Measurements from ENCODE around the gene BRSK2.
"Not testable (repeated sequence)": the region's sequence is repeated elsewhere in the genome, so short reads cannot be mapped to it uniquely, and the experiment has no call there.

BRSK2 gene

GRCh38 chr11:1504138-1504537 is 114.4 kb downstream of the BRSK2 start:
- Histone ChIP-seq H3K36me3 (ENCODE audit: control insufficient read depth, insufficient read depth, low read length, severe bottlenecking) (peaks cover 3% of the 10 kb centered on the region), H3K4me3 (ENCODE audit: low read length) (no peak overlapping the region), H3K27me3 (replicated peaks; ENCODE audit: control insufficient read depth, insufficient read depth, low read length) (no peaks in the 10 kb centered on the region), H3K9ac (ENCODE audit: low read length) (no peak overlapping the region), H3K9me3 (ENCODE audit: control insufficient read depth, low read length) (no peaks in the 10 kb centered on the region), H3K4me1 (ENCODE audit: control insufficient read depth, insufficient read depth, low read length) (peaks cover 7% of the 10 kb centered on the region)
- DNase-seq (ENCODE audit: low read depth), result no peak

GRCh38 chr11:1504581-1505290 is 115.0 kb downstream of the BRSK2 start:
- no peak for DNase-seq (ENCODE audit: low read depth)
- Histone ChIP-seq H3K9me3 (ENCODE audit: control insufficient read depth, low read length) (no peaks in the 10 kb centered on the region), H3K9ac (ENCODE audit: low read length) (no peak overlapping the region), H3K27me3 (replicated peaks; ENCODE audit: control insufficient read depth, insufficient read depth, low read length) (no peaks in the 10 kb centered on the region), H3K4me3 (ENCODE audit: low read length) (no peak overlapping the region), H3K36me3 (ENCODE audit: control insufficient read depth, insufficient read depth, low read length, severe bottlenecking) (no peaks in the 10 kb centered on the region), H3K4me1 (ENCODE audit: control insufficient read depth, insufficient read depth, low read length) (peaks cover 7% of the 10 kb centered on the region)

GRCh38 chr11:1505480-1505879 is 115.7 kb downstream of the BRSK2 start:
- Histone ChIP-seq H3K4me1 (ENCODE audit: control insufficient read depth, insufficient read depth, low read length) (peaks cover 7% of the 10 kb centered on the region), H3K27me3 (replicated peaks; ENCODE audit: control insufficient read depth, insufficient read depth, low read length) (no peaks in the 10 kb centered on the region), H3K9ac (ENCODE audit: low read length) (no peak overlapping the region), H3K4me3 (ENCODE audit: low read length) (no peak overlapping the region), H3K36me3 (ENCODE audit: control insufficient read depth, insufficient read depth, low read length, severe bottlenecking) (no peaks in the 10 kb centered on the region), H3K9me3 (ENCODE audit: control insufficient read depth, low read length) (no peaks in the 10 kb centered on the region)
- no peak for DNase-seq (ENCODE audit: low read depth)

- H3K27me3 ChIP-seq (replicated peaks; ENCODE audit: control insufficient read depth, insufficient read depth, low read length), result no peaks in the 10 kb centered on the region
- no peaks in the 10 kb centered on the region for H3K9me3 ChIP-seq (ENCODE audit: control insufficient read depth, low read length)
- DNase-seq (ENCODE audit: low read depth), result no peak
- no peaks in the 10 kb centered on the region for H3K36me3 ChIP-seq (ENCODE audit: control insufficient read depth, insufficient read depth, low read length, severe bottlenecking)
- no peak overlapping the region for H3K9ac ChIP-seq (ENCODE audit: low read length)
- H3K4me3 ChIP-seq (ENCODE audit: low read length), result no peak overlapping the region
- H3K4me1 ChIP-seq (ENCODE audit: control insufficient read depth, insufficient read depth, low read length), result peaks cover 7% of the 10 kb centered on the region
Measured at GRCh38 chr11:1506981-1507380, 117.2 kb downstream of the BRSK2 start.

GRCh38 chr11:1507381-1508140 is 117.8 kb downstream of the BRSK2 start:
- no peak overlapping the region for H3K4me3 ChIP-seq (ENCODE audit: low read length)
- DNase-seq (ENCODE audit: low read depth), result no peak
- H3K4me1 ChIP-seq (ENCODE audit: control insufficient read depth, insufficient read depth, low read length), result peaks cover 7% of the 10 kb centered on the region

GRCh38 chr11:1508491-1508891 is 118.8 kb downstream of the BRSK2 start:
- DNase-seq (ENCODE audit: low read depth), result no peak
- H3K9me3 ChIP-seq (ENCODE audit: control insufficient read depth, low read length), result no peaks in the 10 kb centered on the region
- no peak overlapping the region for H3K9ac ChIP-seq (ENCODE audit: low read length)
- peaks cover 7% of the 10 kb centered on the region for H3K4me1 ChIP-seq (ENCODE audit: control insufficient read depth, insufficient read depth, low read length)
- H3K36me3 ChIP-seq (ENCODE audit: control insufficient read depth, insufficient read depth, low read length, severe bottlenecking), result no peaks in the 10 kb centered on the region
- H3K27me3 ChIP-seq (replicated peaks; ENCODE audit: control insufficient read depth, insufficient read depth, low read length), result no peaks in the 10 kb centered on the region
- H3K4me3 ChIP-seq (ENCODE audit: low read length), result no peak overlapping the region

More at GRCh38 chr11:1507381-1508140, 117.8 kb downstream of the BRSK2 start:
- Histone ChIP-seq H3K9ac (ENCODE audit: low read length) (no peak overlapping the region), H3K9me3 (ENCODE audit: control insufficient read depth, low read length) (no peaks in the 10 kb centered on the region), H3K27me3 (replicated peaks; ENCODE audit: control insufficient read depth, insufficient read depth, low read length) (no peaks in the 10 kb centered on the region), H3K36me3 (ENCODE audit: control insufficient read depth, insufficient read depth, low read length, severe bottlenecking) (no peaks in the 10 kb centered on the region)

GRCh38 chr11:1508986-1509385 is 119.3 kb downstream of the BRSK2 start:
- DNase-seq (ENCODE audit: low read depth), result no peak
- Histone ChIP-seq H3K27me3 (replicated peaks; ENCODE audit: control insufficient read depth, insufficient read depth, low read length) (no peaks in the 10 kb centered on the region), H3K9me3 (ENCODE audit: control insufficient read depth, low read length) (no peaks in the 10 kb centered on the region), H3K4me1 (ENCODE audit: control insufficient read depth, insufficient read depth, low read length) (peaks cover 7% of the 10 kb centered on the region), H3K36me3 (ENCODE audit: control insufficient read depth, insufficient read depth, low read length, severe bottlenecking) (no peaks in the 10 kb centered on the region), H3K9ac (ENCODE audit: low read length) (no peak overlapping the region), H3K4me3 (ENCODE audit: low read length) (no peak overlapping the region)

GRCh38 chr11:1509626-1510255 is 120.0 kb downstream of the BRSK2 start:
- H3K36me3 ChIP-seq (ENCODE audit: control insufficient read depth, insufficient read depth, low read length, severe bottlenecking), result no peaks in the 10 kb centered on the region
- no peaks in the 10 kb centered on the region for H3K9me3 ChIP-seq (ENCODE audit: control insufficient read depth, low read length)
- H3K27me3 ChIP-seq (replicated peaks; ENCODE audit: control insufficient read depth, insufficient read depth, low read length), result no peaks in the 10 kb centered on the region
- no peak overlapping the region for H3K4me3 ChIP-seq (ENCODE audit: low read length)
- H3K9ac ChIP-seq (ENCODE audit: low read length), result no peak overlapping the region
- H3K4me1 ChIP-seq (ENCODE audit: control insufficient read depth, insufficient read depth, low read length), result peaks cover 15% of the 10 kb centered on the region
- no peak for DNase-seq (ENCODE audit: low read depth)

GRCh38 chr11:1510351-1510750 is 120.6 kb downstream of the BRSK2 start:
- H3K4me3 ChIP-seq (ENCODE audit: low read length); H3K9me3 ChIP-seq (ENCODE audit: control insufficient read depth, low read length); H3K27me3 ChIP-seq (replicated peaks; ENCODE audit: control insufficient read depth, insufficient read depth, low read length): not testable (repeated sequence)

GRCh38 chr11:1510928-1511327 is 121.2 kb downstream of the BRSK2 start:
- DNase-seq (ENCODE audit: low read depth), result no peak
- Histone ChIP-seq H3K9me3 (ENCODE audit: control insufficient read depth, low read length) (no peaks in the 10 kb centered on the region), H3K36me3 (ENCODE audit: control insufficient read depth, insufficient read depth, low read length, severe bottlenecking) (no peaks in the 10 kb centered on the region), H3K4me3 (ENCODE audit: low read length) (no peak overlapping the region), H3K4me1 (ENCODE audit: control insufficient read depth, insufficient read depth, low read length) (peaks cover 22% of the 10 kb centered on the region), H3K27me3 (replicated peaks; ENCODE audit: control insufficient read depth, insufficient read depth, low read length) (no peaks in the 10 kb centered on the region), H3K9ac (ENCODE audit: low read length) (no peak overlapping the region)

More at GRCh38 chr11:1510351-1510750, 120.6 kb downstream of the BRSK2 start:
- DNase-seq (ENCODE audit: low read depth); H3K36me3 ChIP-seq (ENCODE audit: control insufficient read depth, insufficient read depth, low read length, severe bottlenecking); H3K9ac ChIP-seq (ENCODE audit: low read length): not testable (repeated sequence)
- H3K4me1 ChIP-seq (ENCODE audit: control insufficient read depth, insufficient read depth, low read length), result peaks cover 21% of the 10 kb centered on the region

- H3K9ac ChIP-seq (ENCODE audit: low read length), result no peak overlapping the region
- no peaks in the 10 kb centered on the region for H3K27me3 ChIP-seq (replicated peaks; ENCODE audit: control insufficient read depth, insufficient read depth, low read length)
- H3K4me3 ChIP-seq (ENCODE audit: low read length), result no peak overlapping the region
- no peak for DNase-seq (ENCODE audit: low read depth)
- H3K9me3 ChIP-seq (ENCODE audit: control insufficient read depth, low read length), result no peaks in the 10 kb centered on the region
- H3K36me3 ChIP-seq (ENCODE audit: control insufficient read depth, insufficient read depth, low read length, severe bottlenecking), result no peaks in the 10 kb centered on the region
- H3K4me1 ChIP-seq (ENCODE audit: control insufficient read depth, insufficient read depth, low read length), result peaks cover 22% of the 10 kb centered on the region
Measured at GRCh38 chr11:1511937-1512496, 122.3 kb downstream of the BRSK2 start.
